ENCODE measurements around the gene BCAM. TPM values are rescaled to one million over a fixed set of nuclear protein-coding genes. Genes with fewer than 3 reads are reported as not detected.

The BCAM gene
- total RNA-seq, 1 experiment from 2014 or later = 73.0 TPM

DNA sequence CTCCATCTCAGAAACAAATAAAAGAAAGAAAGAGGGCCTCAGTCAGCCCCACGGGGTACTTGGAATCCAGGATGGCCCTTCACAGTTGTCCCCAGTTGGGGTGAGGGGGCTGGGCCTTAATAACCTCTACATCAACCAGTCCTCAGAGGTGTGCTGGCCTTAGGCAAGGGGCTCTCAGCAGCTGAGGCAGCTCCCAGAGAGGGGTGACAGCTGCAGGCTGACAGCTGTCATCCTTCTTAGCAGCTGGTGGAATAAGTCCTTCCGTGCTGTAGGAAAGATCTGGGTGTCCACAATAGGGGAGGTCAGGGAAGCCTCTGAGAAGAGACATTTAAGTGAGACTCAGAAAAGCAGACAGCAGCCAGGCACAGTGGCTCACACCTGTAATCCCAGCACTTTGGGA is 7.4 kb downstream of the BCAM start:
- H3K4ac ChIP-seq (ENCODE audit: low read depth, low read length) = no peak overlapping the region
- Mint-ChIP-seq H3K9me3 (no peaks in the 10 kb centered on the region), H3K4me1 (peaks cover 0 to 4% of the 10 kb centered on the region in 2 experiments), H3K27ac (no peak overlapping the region), H3K27me3 (ENCODE audit: low read depth) (peaks cover 13% of the 10 kb centered on the region), H3K4me3 (no peak overlapping the region), H3K36me3 (ENCODE audit: insufficient read depth in 1 of 3, low read depth in 3 of 3) (peaks cover 25 to 65% (median 45%) of the 10 kb centered on the region in 3 experiments)
- no peak overlapping the region for H2AFZ ChIP-seq (ENCODE audit: low read length)
- H3K4me2 ChIP-seq (ENCODE audit: insufficient read depth, insufficient read length, low read length) = no peak overlapping the region
- no peak overlapping the region for H2BK5ac ChIP-seq (ENCODE audit: insufficient read length, low read length)
- H4K8ac ChIP-seq (replicated peaks; ENCODE audit: insufficient read length, low read depth, low read length) = no peak overlapping the region
- H3K56ac ChIP-seq (ENCODE audit: insufficient read length, low read depth, low read length) = no peak overlapping the region
- no peak overlapping the region for H3K23ac ChIP-seq (ENCODE audit: insufficient read length, low read depth, low read length)
- no peak overlapping the region for H2BK15ac ChIP-seq (ENCODE audit: low read depth, low read length)
- H3K79me2 ChIP-seq (ENCODE audit: insufficient read depth, low read length) = no peaks in the 10 kb centered on the region
- H3T11ph ChIP-seq (ENCODE audit: low read length) = no peak overlapping the region
- no peak overlapping the region for H4K5ac ChIP-seq (ENCODE audit: insufficient read length, low read depth, low read length)
- no peaks in the 10 kb centered on the region for H3K79me1 ChIP-seq (ENCODE audit: insufficient read depth, low read depth, low read length, poor library complexity, severe bottlenecking)
- no peak overlapping the region for H3K18ac ChIP-seq (ENCODE audit: insufficient read length, low read depth, low read length)
- WGBS (ENCODE audit: extremely low coverage, insufficient read length, low lambda C conversion rate) = no CpG with 5 or more reads among the region's 2 CpGs
- H2BK120ac ChIP-seq (ENCODE audit: low read depth, low read length, poor library complexity, severe bottlenecking) = no peak overlapping the region
- TF ChIP-seq, protein P1, sequence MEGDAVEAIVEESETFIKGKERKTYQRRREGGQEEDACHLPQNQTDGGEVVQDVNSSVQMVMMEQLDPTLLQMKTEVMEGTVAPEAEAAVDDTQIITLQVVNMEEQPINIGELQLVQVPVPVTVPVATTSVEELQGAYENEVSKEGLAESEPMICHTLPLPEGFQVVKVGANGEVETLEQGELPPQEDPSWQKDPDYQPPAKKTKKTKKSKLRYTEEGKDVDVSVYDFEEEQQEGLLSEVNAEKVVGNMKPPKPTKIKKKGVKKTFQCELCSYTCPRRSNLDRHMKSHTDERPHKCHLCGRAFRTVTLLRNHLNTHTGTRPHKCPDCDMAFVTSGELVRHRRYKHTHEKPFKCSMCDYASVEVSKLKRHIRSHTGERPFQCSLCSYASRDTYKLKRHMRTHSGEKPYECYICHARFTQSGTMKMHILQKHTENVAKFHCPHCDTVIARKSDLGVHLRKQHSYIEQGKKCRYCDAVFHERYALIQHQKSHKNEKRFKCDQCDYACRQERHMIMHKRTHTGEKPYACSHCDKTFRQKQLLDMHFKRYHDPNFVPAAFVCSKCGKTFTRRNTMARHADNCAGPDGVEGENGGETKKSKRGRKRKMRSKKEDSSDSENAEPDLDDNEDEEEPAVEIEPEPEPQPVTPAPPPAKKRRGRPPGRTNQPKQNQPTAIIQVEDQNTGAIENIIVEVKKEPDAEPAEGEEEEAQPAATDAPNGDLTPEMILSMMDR (conservative IDR thresholded peaks at IDR 0.05) = no peak
- H3K9ac ChIP-seq (ENCODE audit: extremely low read depth, insufficient read length, low read length) = no peak overlapping the region
- no peak overlapping the region for H4K91ac ChIP-seq (ENCODE audit: insufficient read length, low read depth, low read length)
- no peaks in the 10 kb centered on the region for H3K23me2 ChIP-seq (ENCODE audit: insufficient read length, low read depth, low read length, poor library complexity, severe bottlenecking)
- no peaks in the 10 kb centered on the region for H3K4me1 ChIP-seq (ENCODE audit: insufficient read depth, low read length)
- no peak overlapping the region for H3K27ac ChIP-seq (ENCODE audit: insufficient read length, low read depth, low read length)
- H3K27me3 ChIP-seq (ENCODE audit: insufficient read depth, low read length) = no peaks in the 10 kb centered on the region; the same call in 1 of the 2 replicates
- H3K9me3 ChIP-seq (ENCODE audit: control insufficient read depth, low read depth, low read length) = no peaks in the 10 kb centered on the region
- no peak overlapping the region for H2BK20ac ChIP-seq (ENCODE audit: low read depth, low read length, poor library complexity, severe bottlenecking)
- H2AK5ac ChIP-seq (ENCODE audit: insufficient read length, low read length) = no peak overlapping the region
- no peak overlapping the region for H2BK12ac ChIP-seq (ENCODE audit: insufficient read length, low read depth, low read length)
- no peak for DNase-seq
- no peaks in the 10 kb centered on the region for H4K20me1 ChIP-seq (ENCODE audit: control insufficient read depth, insufficient read depth, insufficient read length)
- H3K14ac ChIP-seq (ENCODE audit: insufficient read depth, low read length) = no peak overlapping the region

Data from H9 (cell line).